GM12872 (cell line): ENCODE measurements around the gene MLLT10.

Source experiments
- CTCF ChIP-seq: IDR thresholded peaks from 3 replicates; pipeline ENCODE4 v1.5.1; 2011; ENCODE audit warnings: low read depth, mild to moderate bottlenecking, low read length, moderate library complexity; ENCODE audit not compliant: insufficient read depth

The MLLT10 gene

DNA sequence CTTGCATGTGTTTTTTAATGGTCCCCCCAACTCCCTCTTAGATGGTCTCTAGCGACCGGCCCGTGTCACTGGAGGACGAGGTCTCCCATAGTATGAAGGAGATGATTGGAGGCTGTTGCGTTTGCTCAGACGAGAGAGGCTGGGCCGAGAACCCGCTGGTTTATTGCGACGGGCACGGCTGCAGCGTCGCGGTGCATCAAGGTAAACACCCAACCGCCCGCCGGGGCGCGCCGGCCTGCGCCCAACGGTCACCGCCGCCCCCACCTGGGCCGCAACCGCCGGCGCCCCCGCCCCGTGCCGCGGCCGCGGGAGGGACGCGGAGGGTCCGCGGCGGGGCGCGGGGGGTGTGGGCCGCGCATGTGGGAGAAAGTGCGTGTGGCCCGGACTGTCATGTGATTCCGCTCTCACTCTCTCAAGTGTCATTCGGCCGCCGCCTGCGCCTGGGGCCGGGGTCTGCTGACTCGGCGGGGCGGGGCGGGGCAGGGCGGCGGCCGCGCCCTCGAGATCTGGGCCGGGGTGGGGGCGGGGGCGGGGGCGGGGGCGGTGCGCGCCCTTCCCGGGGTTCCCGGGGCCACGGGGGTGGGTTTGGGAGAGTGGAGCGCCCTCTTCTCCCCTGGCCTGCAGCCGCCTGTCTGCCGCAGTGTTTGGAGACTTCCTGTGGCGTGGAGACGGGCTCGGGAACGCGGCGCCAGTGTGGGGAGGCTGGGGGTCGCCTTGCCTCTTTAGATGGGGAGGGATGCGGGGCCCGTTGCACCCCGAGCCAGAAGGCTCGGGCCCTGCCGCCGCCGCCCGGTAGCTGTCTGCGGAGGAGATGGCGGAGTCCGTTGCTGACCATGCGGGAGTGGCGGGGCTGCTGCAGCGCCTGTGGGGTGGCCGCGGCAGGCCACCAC lies 817 bp downstream of the MLLT10 start:
- no peak for TF ChIP-seq CTCF

GRCh38 chr10:21535494-21535965 lies 1.5 kb downstream of the MLLT10 start:
- TF ChIP-seq CTCF: no peak

- no peak for TF ChIP-seq CTCF
These were observed 2.8 kb downstream of the MLLT10 start for GRCh38 chr10:21536874-21537273.

DNA sequence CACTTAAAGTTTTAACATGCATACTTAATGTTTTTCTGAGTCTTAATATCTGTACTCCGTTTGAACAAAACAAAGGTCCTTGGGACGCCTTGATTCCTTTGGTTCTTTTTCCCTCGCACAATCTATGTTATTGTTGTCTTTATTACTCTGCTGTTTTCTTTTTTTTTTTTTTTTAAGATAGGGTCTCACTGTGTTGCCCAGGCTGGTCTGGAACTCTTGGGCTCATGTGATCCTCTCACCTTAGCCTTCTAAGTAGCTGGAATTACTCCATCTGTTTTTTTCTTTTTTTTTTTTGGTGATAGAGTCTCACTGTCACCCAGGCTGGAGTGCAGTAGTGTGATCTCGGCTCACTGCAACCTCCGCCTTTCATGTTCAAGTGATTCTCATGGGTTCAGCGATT lies 13.2 kb downstream of the MLLT10 start:
- TF ChIP-seq CTCF: no peak

GRCh38 chr10:21552638-21553037 lies 18.6 kb downstream of the MLLT10 start:
- no peak for TF ChIP-seq CTCF

GRCh38 chr10:21556527-21556926 lies 22.5 kb downstream of the MLLT10 start:
- TF ChIP-seq CTCF: no peak

- no peak for TF ChIP-seq CTCF
These were observed 36.9 kb downstream of the MLLT10 start for GRCh38 chr10:21570761-21571521.
